ENCODE data around the gene RET. TPM values are rescaled to one million over a fixed set of nuclear protein-coding genes. Genes with fewer than 3 reads are reported as not detected.

Gene RET
- total RNA-seq, 1 experiment from 2014 or later, result 21.4 TPM

DNA sequence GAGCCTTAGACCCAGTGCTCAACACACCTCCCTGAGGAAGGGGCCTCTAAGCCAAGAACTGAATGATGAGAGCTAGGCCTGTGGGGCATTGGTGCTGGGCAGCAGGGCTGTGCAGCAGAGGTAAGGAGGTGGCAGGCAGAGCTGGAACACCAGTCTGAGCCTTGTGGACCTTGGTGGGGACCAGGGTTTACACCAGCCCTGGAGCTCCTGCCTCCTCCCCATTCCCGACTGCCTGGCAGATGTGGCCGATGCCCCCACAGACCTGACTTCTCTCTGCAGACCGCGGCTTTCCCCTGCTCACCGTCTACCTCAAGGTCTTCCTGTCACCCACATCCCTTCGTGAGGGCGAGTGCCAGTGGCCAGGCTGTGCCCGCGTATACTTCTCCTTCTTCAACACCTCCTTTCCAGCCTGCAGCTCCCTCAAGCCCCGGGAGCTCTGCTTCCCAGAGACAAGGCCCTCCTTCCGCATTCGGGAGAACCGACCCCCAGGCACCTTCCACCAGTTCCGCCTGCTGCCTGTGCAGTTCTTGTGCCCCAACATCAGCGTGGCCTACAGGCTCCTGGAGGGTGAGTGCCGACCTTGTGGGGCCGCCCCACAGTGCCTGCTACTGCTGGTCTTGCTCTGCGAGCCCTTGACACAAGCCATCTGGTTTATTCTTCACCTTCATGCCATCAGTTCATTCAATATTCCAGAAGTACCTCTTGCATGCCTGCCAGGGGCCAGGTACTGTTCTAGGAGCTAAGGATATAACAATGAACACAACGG, 25.4 kb downstream of the RET start:
- Mint-ChIP-seq H3K4me1 (no peaks in the 10 kb centered on the region), H3K27me3 (ENCODE audit: low read depth) (peaks cover 22% of the 10 kb centered on the region), H3K27ac (0 out of 2 replicates have a peak overlapping the region, but pooled peaks have one; percentile 33), H3K9me3 (no peaks in the 10 kb centered on the region), H3K36me3 (no peaks in the 10 kb centered on the region), H3K4me3 (no peak overlapping the region)
- CTCF ChIA-PET, result interaction anchor here (1.7 to 3.7 kb wide), 2 partner anchors 23 to 236 kb away, joined by 5 to 20 read pairs; no protein-coding TSS in a partner anchor
- TF ChIP-seq ZBTB43 (CRISPR knock-in tag; IDR thresholded peaks at IDR 0.05) (no peak), NFATC4 (CRISPR knock-in tag; IDR thresholded peaks at IDR 0.05) (no peak), ZNF416 (CRISPR knock-in tag; IDR thresholded peaks at IDR 0.05) (no peak), ATF3 (CRISPR knock-in tag; conservative IDR thresholded peaks at IDR 0.05) (no peak), NFYB (CRISPR knock-in tag; conservative IDR thresholded peaks at IDR 0.05; ENCODE audit: low read depth) (no peak), SMAD3 (CRISPR knock-in tag; IDR thresholded peaks at IDR 0.05; ENCODE audit: borderline replicate concordance) (no peak), MAX (CRISPR knock-in tag; IDR thresholded peaks at IDR 0.05) (no peak), GABPB1 (CRISPR knock-in tag; IDR thresholded peaks at IDR 0.05) (no peak), ELF4 (CRISPR knock-in tag; IDR thresholded peaks at IDR 0.05; ENCODE audit: low read depth) (no peak), ERG (CRISPR knock-in tag; IDR thresholded peaks at IDR 0.05) (no peak), ZBTB21 (CRISPR knock-in tag; IDR thresholded peaks at IDR 0.05; ENCODE audit: borderline replicate concordance) (no peak), KAT7 (CRISPR knock-in tag; IDR thresholded peaks at IDR 0.05; ENCODE audit: borderline replicate concordance) (no peak), RORB (CRISPR knock-in tag; IDR thresholded peaks at IDR 0.05) (no peak), ZNF281 (CRISPR knock-in tag; IDR thresholded peaks at IDR 0.05) (no peak), ZNF423 (CRISPR knock-in tag; IDR thresholded peaks at IDR 0.05) (no peak)
- TF ChIP-seq, protein P1, sequence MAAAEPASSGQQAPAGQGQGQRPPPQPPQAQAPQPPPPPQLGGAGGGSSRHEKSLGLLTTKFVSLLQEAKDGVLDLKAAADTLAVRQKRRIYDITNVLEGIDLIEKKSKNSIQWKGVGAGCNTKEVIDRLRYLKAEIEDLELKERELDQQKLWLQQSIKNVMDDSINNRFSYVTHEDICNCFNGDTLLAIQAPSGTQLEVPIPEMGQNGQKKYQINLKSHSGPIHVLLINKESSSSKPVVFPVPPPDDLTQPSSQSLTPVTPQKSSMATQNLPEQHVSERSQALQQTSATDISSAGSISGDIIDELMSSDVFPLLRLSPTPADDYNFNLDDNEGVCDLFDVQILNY (CRISPR knock-in tag; IDR thresholded peaks at IDR 0.05), result no peak
- TF ChIP-seq, protein P2, sequence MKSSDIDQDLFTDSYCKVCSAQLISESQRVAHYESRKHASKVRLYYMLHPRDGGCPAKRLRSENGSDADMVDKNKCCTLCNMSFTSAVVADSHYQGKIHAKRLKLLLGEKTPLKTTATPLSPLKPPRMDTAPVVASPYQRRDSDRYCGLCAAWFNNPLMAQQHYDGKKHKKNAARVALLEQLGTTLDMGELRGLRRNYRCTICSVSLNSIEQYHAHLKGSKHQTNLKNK (CRISPR knock-in tag; IDR thresholded peaks at IDR 0.05), result no peak
- TF ChIP-seq, protein P3, sequence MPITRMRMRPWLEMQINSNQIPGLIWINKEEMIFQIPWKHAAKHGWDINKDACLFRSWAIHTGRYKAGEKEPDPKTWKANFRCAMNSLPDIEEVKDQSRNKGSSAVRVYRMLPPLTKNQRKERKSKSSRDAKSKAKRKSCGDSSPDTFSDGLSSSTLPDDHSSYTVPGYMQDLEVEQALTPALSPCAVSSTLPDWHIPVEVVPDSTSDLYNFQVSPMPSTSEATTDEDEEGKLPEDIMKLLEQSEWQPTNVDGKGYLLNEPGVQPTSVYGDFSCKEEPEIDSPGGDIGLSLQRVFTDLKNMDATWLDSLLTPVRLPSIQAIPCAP (CRISPR knock-in tag; IDR thresholded peaks at IDR 0.05), result no peak
- TF ChIP-seq, protein P4, sequence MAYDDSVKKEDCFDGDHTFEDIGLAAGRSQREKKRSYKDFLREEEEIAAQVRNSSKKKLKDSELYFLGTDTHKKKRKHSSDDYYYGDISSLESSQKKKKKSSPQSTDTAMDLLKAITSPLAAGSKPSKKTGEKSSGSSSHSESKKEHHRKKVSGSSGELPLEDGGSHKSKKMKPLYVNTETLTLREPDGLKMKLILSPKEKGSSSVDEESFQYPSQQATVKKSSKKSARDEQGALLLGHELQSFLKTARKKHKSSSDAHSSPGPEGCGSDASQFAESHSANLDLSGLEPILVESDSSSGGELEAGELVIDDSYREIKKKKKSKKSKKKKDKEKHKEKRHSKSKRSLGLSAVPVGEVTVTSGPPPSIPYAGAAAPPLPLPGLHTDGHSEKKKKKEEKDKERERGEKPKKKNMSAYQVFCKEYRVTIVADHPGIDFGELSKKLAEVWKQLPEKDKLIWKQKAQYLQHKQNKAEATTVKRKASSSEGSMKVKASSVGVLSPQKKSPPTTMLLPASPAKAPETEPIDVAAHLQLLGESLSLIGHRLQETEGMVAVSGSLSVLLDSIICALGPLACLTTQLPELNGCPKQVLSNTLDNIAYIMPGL (CRISPR knock-in tag; IDR thresholded peaks at IDR 0.05), result no peak
- DNase-seq (ENCODE audit: low spot score) (no peak), ATAC-seq (no peak)
- POLR2A ChIA-PET, result interaction anchor here (1.2 kb wide), 1 partner anchor 23 kb away, joined by 3 read pairs; no protein-coding TSS in a partner anchor
